Upper lobe of left lung (tissue), 6 donors: ENCODE data around the gene ODF4. TPM values are rescaled to one million over a fixed set of nuclear protein-coding genes. Genes with fewer than 3 reads are reported as not detected.

Experiments
- ATAC-seq, 2 donors: fragments of 200-7000 bp; cut with Tn5 transposase; one replicate each; pipeline ENCODE4 v1.9.1; 2022; ENCODE audit warnings: mild to moderate bottlenecking in 2 of 2, moderate library complexity in 2 of 2; ENCODE audit not compliant: low FRiP score in 2 of 2
- DNase-seq, 2 donors: peaks; one replicate each; pipeline ENCODE4 v3.0.0-alpha.2; 2019 to 2020
- H3K27ac ChIP-seq, 4 donors: fragments of 200-600 bp; sonication (generic); one replicate each; pipeline ENCODE4 v1.5.1; 2016 to 2019
- H3K27me3 ChIP-seq, 4 donors: fragments of 200-600 bp; sonication (generic); one replicate each; pipeline ENCODE4 v1.5.1; 2017 to 2019
- H3K36me3 ChIP-seq, 4 donors: fragments of 200-600 bp; sonication (generic); one replicate each; pipeline ENCODE4 v1.5.1; 2016 to 2019
- H3K4me1 ChIP-seq, 4 donors: fragments of 200-600 bp; sonication (generic); one replicate each; pipeline ENCODE4 v1.5.1; 2018 to 2019
- H3K4me3 ChIP-seq, 4 donors: fragments of 200-600 bp; sonication (generic); one replicate each; pipeline ENCODE4 v1.5.1; 2017 to 2019; ENCODE audit warnings: mild to moderate bottlenecking in 2 of 4, moderate library complexity in 1 of 4
- H3K9me3 ChIP-seq, 4 donors: fragments of 200-600 bp; sonication (generic); one replicate each; pipeline ENCODE4 v1.5.1; 2018 to 2019
- EP300 ChIP-seq, 4 donors: sonication (generic); formaldehyde crosslinking; IDR thresholded peaks; one replicate each; pipeline ENCODE4 v1.5.1; 2017; ENCODE audit warnings: antibody characterized with exemption in 4 of 4, control low read depth in 2 of 4
- POLR2A ChIP-seq, 4 donors: fragments of 450-650 bp; IDR thresholded peaks; one replicate each; pipeline ENCODE4 v1.5.1; 2016 to 2017; ENCODE audit warnings: antibody characterized with exemption in 4 of 4, mild to moderate bottlenecking in 2 of 4
- POLR2AphosphoS5 ChIP-seq, 2 donors: sonication (generic); formaldehyde crosslinking; IDR thresholded peaks; one replicate each; pipeline ENCODE4 v1.5.1; 2017; ENCODE audit warnings: antibody characterized with exemption in 2 of 2
- WGBS, 2 donors: methylation state at CpG; one replicate each; pipeline ENCODE4 v1.1.5; 2017 to 2018; 5-methylcytosine and 5-hydroxymethylcytosine counted together
- total RNA-seq, 6 donors: library from RNA; depleted of rRNA in 4 of 6; stranded (reverse); fragments of >200 nt in 4 of 6; gene quantifications; one replicate each; pipeline versions ENCODE4 v1.1.0 to v1.2.1, GENCODE V29; 2016 to 2021
- TF ChIP-seq, protein P1 (sequence below), 6 experiments: fragments of 450-650 bp in 4 of 6; fragments of 200-600 bp in 2 of 6; sonication (generic) in 2 of 6; IDR thresholded peaks; one replicate each; pipeline ENCODE4 v1.5.1; 2016 to 2019; ENCODE audit warnings: antibody characterized with exemption in 6 of 6
- donor health status: DM: no; HTN: no; CAD: no; lungs with moderate emphysema.
- donor health status: DM: no; HTN: yes; CAD: no; lungs with severe emphysema.

Gene ODF4
- total RNA-seq, 6 donors from 2014 or later = not detected

DNA sequence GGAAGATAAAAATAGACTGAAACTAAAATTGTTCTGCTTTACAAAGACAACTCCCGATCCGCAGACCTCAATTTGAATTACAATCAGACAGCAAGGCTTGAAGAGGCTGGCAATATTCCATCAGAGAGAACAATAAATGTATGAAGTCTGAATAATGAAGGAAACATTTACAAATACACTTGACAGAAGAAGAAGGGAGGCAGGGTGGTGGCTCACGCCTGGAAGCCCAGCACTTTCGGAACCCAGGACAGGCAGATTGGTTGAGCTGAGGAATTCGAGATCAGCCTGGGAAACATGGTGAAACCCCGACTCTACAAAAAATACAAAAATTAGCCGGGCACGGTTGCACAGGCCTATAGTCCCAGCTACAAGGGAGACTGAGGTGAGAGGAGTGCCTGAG lies 14.6 kb downstream of the ODF4 start:
- Histone ChIP-seq H3K27ac (no peak overlapping the region), H3K36me3 (no peaks in the 10 kb centered on the region), H3K4me1 (peaks cover 0 to 1% (median 0%) of the 10 kb centered on the region in 4 donors), H3K27me3 (no peaks in the 10 kb centered on the region), H3K4me3 (no peak overlapping the region), H3K9me3 (no peaks in the 10 kb centered on the region)
- no peak for DNase-seq
- ATAC-seq = no peak
- TF ChIP-seq, protein P1, sequence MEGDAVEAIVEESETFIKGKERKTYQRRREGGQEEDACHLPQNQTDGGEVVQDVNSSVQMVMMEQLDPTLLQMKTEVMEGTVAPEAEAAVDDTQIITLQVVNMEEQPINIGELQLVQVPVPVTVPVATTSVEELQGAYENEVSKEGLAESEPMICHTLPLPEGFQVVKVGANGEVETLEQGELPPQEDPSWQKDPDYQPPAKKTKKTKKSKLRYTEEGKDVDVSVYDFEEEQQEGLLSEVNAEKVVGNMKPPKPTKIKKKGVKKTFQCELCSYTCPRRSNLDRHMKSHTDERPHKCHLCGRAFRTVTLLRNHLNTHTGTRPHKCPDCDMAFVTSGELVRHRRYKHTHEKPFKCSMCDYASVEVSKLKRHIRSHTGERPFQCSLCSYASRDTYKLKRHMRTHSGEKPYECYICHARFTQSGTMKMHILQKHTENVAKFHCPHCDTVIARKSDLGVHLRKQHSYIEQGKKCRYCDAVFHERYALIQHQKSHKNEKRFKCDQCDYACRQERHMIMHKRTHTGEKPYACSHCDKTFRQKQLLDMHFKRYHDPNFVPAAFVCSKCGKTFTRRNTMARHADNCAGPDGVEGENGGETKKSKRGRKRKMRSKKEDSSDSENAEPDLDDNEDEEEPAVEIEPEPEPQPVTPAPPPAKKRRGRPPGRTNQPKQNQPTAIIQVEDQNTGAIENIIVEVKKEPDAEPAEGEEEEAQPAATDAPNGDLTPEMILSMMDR (IDR thresholded peaks at IDR 0.05) = no peak
- TF ChIP-seq EP300 (IDR thresholded peaks at IDR 0.05) (no peak), POLR2A (IDR thresholded peaks at IDR 0.05) (no peak)
- 55 to 56% methylated on average over 8 of the region's 8 CpGs for WGBS, 2 donors

DNA sequence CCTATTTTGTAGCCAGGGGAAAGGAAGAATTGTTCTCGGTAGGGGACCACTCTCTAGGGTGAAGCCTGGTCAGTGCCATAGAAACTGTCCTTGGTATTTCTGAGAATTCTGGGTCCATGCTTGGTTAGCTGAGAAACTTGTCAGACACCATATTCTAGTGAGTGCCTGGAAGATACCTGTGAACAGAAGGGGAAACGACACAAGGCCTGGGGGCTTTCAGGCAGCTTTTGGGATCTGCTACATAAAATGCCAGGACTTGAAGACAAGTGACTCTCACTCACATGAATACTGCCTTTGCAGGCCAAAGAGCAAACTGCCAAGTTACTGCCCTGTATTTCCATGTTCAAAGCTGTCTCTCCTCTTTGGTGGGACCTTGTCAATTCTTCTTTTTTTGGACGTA lies 18.3 kb downstream of the ODF4 start:
- ATAC-seq = no peak
- no peaks in the 10 kb centered on the region for H3K36me3 ChIP-seq
- no peak overlapping the region for H3K4me3 ChIP-seq
- DNase-seq = no peak
- H3K9me3 ChIP-seq = no peaks in the 10 kb centered on the region
- no peak overlapping the region for H3K27ac ChIP-seq
- peaks cover 0 to 18% (median 8%) of the 10 kb centered on the region in 4 donors for H3K4me1 ChIP-seq
- 88 to 96% methylated on average over 3 of the region's 3 CpGs for WGBS, 2 donors
- no peak for TF ChIP-seq POLR2A (IDR thresholded peaks at IDR 0.05)
- TF ChIP-seq, protein P1 (IDR thresholded peaks at IDR 0.05) = no peak
- no peaks in the 10 kb centered on the region for H3K27me3 ChIP-seq

DNA sequence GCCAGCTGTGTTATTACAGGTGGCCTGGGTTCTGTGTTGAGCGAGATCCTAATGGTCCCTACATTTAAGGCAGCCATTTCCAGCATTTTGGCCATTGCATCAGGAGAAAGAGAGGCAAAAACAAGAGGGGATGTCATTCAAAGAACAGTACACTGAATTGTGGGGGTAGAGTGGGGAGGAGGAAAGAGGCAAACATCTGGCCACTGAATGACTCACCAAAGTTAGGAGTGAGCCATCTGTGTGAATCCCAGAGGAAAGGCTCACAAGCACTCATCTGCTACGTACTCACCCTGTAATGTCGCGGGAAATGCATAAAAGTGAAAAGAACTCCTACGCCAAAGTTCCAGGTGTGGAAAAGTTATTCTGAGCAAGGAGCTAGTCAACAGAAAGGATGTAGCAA lies 20.1 kb downstream of the ODF4 start:
- DNase-seq (no peak), ATAC-seq (peak in 1 of 2 donors; percentile 88)
- WGBS, 2 donors = 55 to 65% methylated on average over 5 of the region's 5 CpGs
- peak in 1 of 2 donors; percentile 41 for TF ChIP-seq POLR2AphosphoS5 (IDR thresholded peaks at IDR 0.05)
- TF ChIP-seq, protein P1 (IDR thresholded peaks at IDR 0.05) = no peak
- Histone ChIP-seq H3K9me3 (no peaks in the 10 kb centered on the region), H3K27me3 (no peaks in the 10 kb centered on the region), H3K36me3 (no peaks in the 10 kb centered on the region), H3K27ac (peak overlapping the region in 3 of 4 donors; percentile 15 to 68 (median 56)), H3K4me3 (no peak overlapping the region), H3K4me1 (peaks cover 0 to 18% (median 8%) of the 10 kb centered on the region in 4 donors)

DNA sequence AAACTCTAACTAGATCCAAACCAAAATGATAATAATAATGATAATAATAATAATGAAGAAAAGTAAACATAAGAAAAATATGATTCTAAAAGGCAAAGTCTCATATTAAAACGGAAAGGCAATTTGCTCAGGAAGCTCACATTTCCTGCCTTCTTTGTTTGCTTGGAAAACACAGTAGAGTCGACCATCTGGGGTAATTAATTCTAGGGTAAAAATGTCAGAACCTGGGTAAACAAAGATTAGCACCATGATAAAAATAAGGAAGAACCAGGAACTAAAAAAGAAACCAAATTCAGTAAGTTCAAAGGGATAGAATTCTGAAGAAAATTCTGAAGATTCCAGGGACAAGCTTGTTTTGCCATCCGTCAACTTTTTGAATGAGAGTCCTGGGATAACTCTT lies 20.6 kb downstream of the ODF4 start:
- Histone ChIP-seq H3K4me3 (no peak overlapping the region), H3K27me3 (no peaks in the 10 kb centered on the region), H3K36me3 (no peaks in the 10 kb centered on the region), H3K27ac (peak overlapping the region in 1 of 4 donors; percentile 68), H3K9me3 (no peaks in the 10 kb centered on the region), H3K4me1 (peaks cover 1 to 18% (median 10%) of the 10 kb centered on the region in 4 donors)
- 30 to 32% methylated on average over 3 of the region's 3 CpGs for WGBS, 2 donors
- no peak for DNase-seq
- no peak for ATAC-seq
- TF ChIP-seq, protein P1 (IDR thresholded peaks at IDR 0.05) = no peak
- TF ChIP-seq EP300 (IDR thresholded peaks at IDR 0.05) = no peak
- TF ChIP-seq POLR2AphosphoS5 (IDR thresholded peaks at IDR 0.05) = no peak
- TF ChIP-seq POLR2A (IDR thresholded peaks at IDR 0.05) = no peak

DNA sequence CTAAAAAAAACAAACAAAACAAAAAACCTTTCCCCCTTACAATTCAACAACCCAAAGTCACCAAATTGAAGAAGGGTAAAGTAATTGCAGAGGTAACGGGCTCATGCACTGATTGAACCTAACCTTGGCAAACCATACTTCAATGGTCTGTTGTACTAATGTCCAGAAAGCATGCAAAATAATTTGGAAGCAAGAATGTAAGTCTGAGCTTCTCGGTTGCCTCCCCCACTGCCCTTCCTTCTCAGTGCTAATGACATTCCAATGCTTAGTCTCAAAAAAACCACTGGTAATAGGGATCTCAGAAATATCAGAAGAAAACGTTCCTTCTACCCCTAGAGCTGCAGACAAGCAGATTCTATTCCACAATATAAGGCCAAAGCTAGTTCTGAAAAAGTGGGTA lies 21.1 kb downstream of the ODF4 start:
- Histone ChIP-seq H3K27me3 (no peaks in the 10 kb centered on the region), H3K9me3 (no peaks in the 10 kb centered on the region), H3K27ac (peak overlapping the region in 2 of 4 donors; percentile 8 to 26), H3K36me3 (no peaks in the 10 kb centered on the region), H3K4me1 (peaks cover 6 to 19% (median 12%) of the 10 kb centered on the region in 4 donors), H3K4me3 (no peak overlapping the region)
- TF ChIP-seq, protein P1 (IDR thresholded peaks at IDR 0.05) = no peak
- TF ChIP-seq POLR2A (IDR thresholded peaks at IDR 0.05) (no peak), POLR2AphosphoS5 (IDR thresholded peaks at IDR 0.05) (no peak), EP300 (IDR thresholded peaks at IDR 0.05) (no peak)
- no peak for ATAC-seq
- WGBS, 2 donors = 41 to 50% methylated on average over 3 of the region's 3 CpGs
- DNase-seq = no peak
